CD4-positive, alpha-beta memory T cell (primary cell): ENCODE measurements around the gene PLA1A. TPM values are rescaled to one million over a fixed set of nuclear protein-coding genes. Genes with fewer than 3 reads are reported as not detected.

Experiments used
- CTCF ChIA-PET: fragments of 350-600 bp; sonication (Branson Sonifier 250); formaldehyde crosslinking; loops from one replicate; lab custom pipeline; 2021; ENCODE audit warnings: inconsistent platforms; ENCODE audit not compliant: partially characterized antibody; lab: Charles Lee
- POLR2A ChIA-PET: fragments of 350-600 bp; sonication (Branson Sonifier 250); formaldehyde crosslinking; loops from one replicate; lab custom pipeline; 2021; ENCODE audit not compliant: partially characterized antibody; lab: Charles Lee
- DNase-seq, 5 donors: peaks; one replicate each; pipeline versions ENCODE4 v3.0.0 to v3.0.0-alpha.2; 2020 to 2022; ENCODE audit warnings: mixed read lengths in 1 of 5
- H3K27ac ChIP-seq: one replicate; pipeline ENCODE4 v1.7.0; 2013; ENCODE audit warnings: low read depth, low read length
- H3K27me3 ChIP-seq: 2 replicates; pipeline ENCODE4 v1.7.0; 2013; ENCODE audit warnings: mild to moderate bottlenecking, low read length, moderate library complexity; ENCODE audit not compliant: insufficient read depth
- H3K36me3 ChIP-seq: 2 replicates; pipeline ENCODE4 v1.7.0; 2013; ENCODE audit warnings: mild to moderate bottlenecking, low read length, moderate library complexity; ENCODE audit not compliant: insufficient read depth
- H3K4me1 ChIP-seq: 2 replicates; pipeline ENCODE4 v1.7.0; 2013; ENCODE audit warnings: mild to moderate bottlenecking, low read length, moderate library complexity; ENCODE audit not compliant: insufficient read depth
- H3K4me3 ChIP-seq, 2 donors: one replicate each; pipeline ENCODE4 v1.7.0; 2013; ENCODE audit warnings: low read length in 2 of 2, mild to moderate bottlenecking in 1 of 2
- H3K9me3 ChIP-seq, 2 donors: one replicate each; pipeline ENCODE4 v1.7.0; 2013; ENCODE audit warnings: low read length in 2 of 2, control low read depth in 1 of 2; ENCODE audit not compliant: control insufficient read depth in 1 of 2
- H3K27ac Mint-ChIP-seq, 7 donors: one replicate each; pipeline ENCODE4 v1.8.0; 2020 to 2021; ENCODE audit warnings: mixed read lengths in 7 of 7, mild to moderate bottlenecking in 6 of 7, inconsistent platforms in 3 of 7, moderate library complexity in 3 of 7
- H3K27me3 Mint-ChIP-seq, 2 donors: one replicate each; pipeline ENCODE4 v1.8.0; 2020 to 2021; ENCODE audit warnings: mixed read lengths in 2 of 2
- H3K36me3 Mint-ChIP-seq, 2 donors: one replicate each; pipeline ENCODE4 v1.8.0; 2020 to 2021; ENCODE audit warnings: mixed read lengths in 2 of 2, inconsistent platforms in 1 of 2, mild to moderate bottlenecking in 1 of 2
- H3K4me1 Mint-ChIP-seq, 4 donors: one replicate each; pipeline ENCODE4 v1.8.0; 2020 to 2021; ENCODE audit warnings: mixed read lengths in 4 of 4, mild to moderate bottlenecking in 1 of 4
- H3K4me3 Mint-ChIP-seq, 8 donors: one replicate each; pipeline ENCODE4 v1.8.0; 2020 to 2021; ENCODE audit warnings: mixed read lengths in 8 of 8, mild to moderate bottlenecking in 7 of 8, moderate library complexity in 6 of 8, inconsistent platforms in 3 of 8
- H3K9me3 Mint-ChIP-seq, 8 donors: one replicate each; pipeline ENCODE4 v1.8.0; 2020 to 2021; ENCODE audit warnings: mixed read lengths in 8 of 8, mild to moderate bottlenecking in 5 of 8, inconsistent platforms in 3 of 8, moderate library complexity in 1 of 8
- intact Hi-C: fragments of 100-400 bp; cut with micrococcal nuclease; formaldehyde crosslinking; loops from one replicate; pipeline ENCODE4 v1.15.1; 2023
- polyA plus RNA-seq, 2 donors: library from polyadenylated mRNA; unstranded; fragments of 300-500 nt; fragmentation: Illumina TruSeq; gene quantifications; one replicate each; pipeline ENCODE4 v1.2.3, GENCODE V29; 2021
- total RNA-seq, 2 experiments: library from RNA; stranded (reverse); gene quantifications; one replicate each; pipeline ENCODE4 v1.2.3, GENCODE V29; 2021

Gene PLA1A
- total and polyA plus RNA-seq, 4 experiments from 2014 or later, result not detected

DNA sequence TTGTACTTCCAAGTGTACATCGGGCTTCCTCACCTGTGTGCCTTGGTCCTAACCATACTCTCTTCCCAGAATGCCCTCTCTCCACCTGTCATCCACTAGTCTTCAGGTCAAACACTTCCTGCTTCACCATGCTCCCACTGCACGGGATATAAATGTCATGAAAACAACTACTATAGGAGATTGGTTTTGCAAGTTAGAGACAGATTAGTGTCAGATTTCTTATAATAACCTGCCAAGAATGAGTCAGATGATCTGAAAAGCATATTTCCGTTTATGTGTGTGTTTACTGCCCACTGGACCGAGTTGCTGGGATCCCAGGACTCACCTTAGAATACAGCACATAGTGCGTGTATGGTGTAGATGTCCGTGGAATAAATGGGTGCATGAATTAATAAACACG is 21.4 kb downstream of the PLA1A start:
- CTCF ChIA-PET, result no interaction called here
- Mint-ChIP-seq H3K4me3 (no peak overlapping the region), H3K9me3 (peaks cover 0 to 1% (median 0%) of the 10 kb centered on the region in 8 donors), H3K36me3 (no peaks in the 10 kb centered on the region), H3K27ac (no peak overlapping the region), H3K27me3 (peaks cover 2 to 11% of the 10 kb centered on the region in 2 donors), H3K4me1 (no peaks in the 10 kb centered on the region)
- Histone ChIP-seq H3K36me3 (no peaks in the 10 kb centered on the region), H3K27ac (no peak overlapping the region), H3K9me3 (no peaks in the 10 kb centered on the region), H3K4me1 (no peaks in the 10 kb centered on the region), H3K4me3 (no peak overlapping the region), H3K27me3 (no peaks in the 10 kb centered on the region)
- intact Hi-C loops, result no loop called here
- POLR2A ChIA-PET, result no interaction called here
- no peak for DNase-seq

DNA sequence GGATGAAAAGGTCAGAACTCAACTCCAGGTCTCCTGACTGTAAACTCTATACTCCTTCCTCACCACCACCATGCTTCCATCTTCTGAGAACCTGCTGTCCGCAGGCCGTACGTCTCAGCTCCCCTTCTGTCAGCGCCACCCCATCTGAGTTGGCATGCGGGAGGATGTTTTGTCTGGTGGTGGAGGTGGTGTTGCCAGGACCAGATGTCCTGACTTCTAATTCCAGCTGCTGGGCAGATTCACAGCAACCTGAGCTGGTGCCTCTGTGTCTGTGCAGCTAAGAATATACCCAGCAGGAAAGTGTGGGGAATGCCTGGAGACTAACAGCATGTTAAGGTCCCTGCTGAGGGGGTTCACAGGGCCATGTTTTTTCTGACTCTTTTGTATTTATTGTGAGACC is 23.2 kb downstream of the PLA1A start:
- Mint-ChIP-seq H3K27ac (no peak overlapping the region), H3K36me3 (no peaks in the 10 kb centered on the region), H3K27me3 (peaks cover 2 to 7% of the 10 kb centered on the region in 2 donors), H3K4me3 (no peak overlapping the region), H3K4me1 (peaks cover 0 to 2% (median 1%) of the 10 kb centered on the region in 4 donors), H3K9me3 (peaks cover 0 to 1% (median 0%) of the 10 kb centered on the region in 8 donors)
- Histone ChIP-seq H3K4me3 (no peak overlapping the region), H3K36me3 (no peaks in the 10 kb centered on the region), H3K9me3 (no peaks in the 10 kb centered on the region), H3K4me1 (peaks cover 2% of the 10 kb centered on the region), H3K27me3 (no peaks in the 10 kb centered on the region), H3K27ac (no peak overlapping the region)
- POLR2A ChIA-PET, result no interaction called here
- intact Hi-C loops, result no loop called here
- CTCF ChIA-PET, result interaction anchor here (1.0 to 1.4 kb wide), 2 partner anchors 17 to 28 kb away, joined by 3 read pairs; no protein-coding TSS in a partner anchor
- DNase-seq, result no peak

DNA sequence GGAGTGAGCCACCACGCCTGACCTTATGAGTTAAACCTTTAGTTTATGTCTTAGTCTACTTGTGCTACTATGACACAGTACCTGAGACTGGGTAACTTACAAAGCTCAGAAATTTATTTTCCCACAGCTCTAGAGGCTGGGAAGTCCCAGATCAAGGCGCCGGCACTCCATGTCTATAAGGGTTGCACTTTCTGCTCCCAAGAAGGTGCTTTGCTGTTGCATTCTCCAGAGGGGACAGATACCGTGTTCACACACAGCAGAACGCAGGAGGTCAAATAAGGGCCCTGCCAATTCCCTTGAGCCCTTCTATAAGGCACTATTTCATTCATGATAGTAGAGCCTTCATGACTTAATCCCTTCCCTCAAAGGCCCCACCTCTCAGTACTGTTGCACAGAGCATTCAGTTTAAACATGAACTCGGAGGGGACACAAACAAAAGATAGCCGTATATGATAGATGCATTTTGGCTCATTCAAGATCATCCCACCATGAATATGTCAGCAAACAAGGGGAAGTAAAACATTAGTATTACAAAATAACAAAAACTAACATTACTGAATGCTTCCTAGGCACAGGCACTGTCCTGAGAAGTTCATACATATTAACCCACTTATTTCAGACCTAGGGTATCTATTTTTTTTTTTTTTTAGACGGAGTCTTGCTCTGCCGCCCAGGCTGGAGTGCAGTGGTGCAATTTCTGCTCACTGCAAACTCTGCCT is 26.5 kb downstream of the PLA1A start:
- H3K27ac ChIP-seq, result no peak overlapping the region
- ChIA-PET POLR2A (no interaction called here), CTCF (no interaction called here)
- no peaks in the 10 kb centered on the region for H3K36me3 ChIP-seq
- Mint-ChIP-seq H3K27me3 (peaks cover 0 to 1% of the 10 kb centered on the region in 2 donors), H3K9me3 (no peaks in the 10 kb centered on the region), H3K27ac (no peak overlapping the region), H3K4me3 (no peak overlapping the region), H3K36me3 (no peaks in the 10 kb centered on the region), H3K4me1 (peaks cover 18 to 31% (median 24%) of the 10 kb centered on the region in 4 donors)
- H3K4me1 ChIP-seq, result peaks cover 34% of the 10 kb centered on the region
- no peaks in the 10 kb centered on the region for H3K27me3 ChIP-seq
- DNase-seq, result no peak
- no peak overlapping the region for H3K4me3 ChIP-seq
- H3K9me3 ChIP-seq, result no peaks in the 10 kb centered on the region
- intact Hi-C loops, result no loop called here

DNA sequence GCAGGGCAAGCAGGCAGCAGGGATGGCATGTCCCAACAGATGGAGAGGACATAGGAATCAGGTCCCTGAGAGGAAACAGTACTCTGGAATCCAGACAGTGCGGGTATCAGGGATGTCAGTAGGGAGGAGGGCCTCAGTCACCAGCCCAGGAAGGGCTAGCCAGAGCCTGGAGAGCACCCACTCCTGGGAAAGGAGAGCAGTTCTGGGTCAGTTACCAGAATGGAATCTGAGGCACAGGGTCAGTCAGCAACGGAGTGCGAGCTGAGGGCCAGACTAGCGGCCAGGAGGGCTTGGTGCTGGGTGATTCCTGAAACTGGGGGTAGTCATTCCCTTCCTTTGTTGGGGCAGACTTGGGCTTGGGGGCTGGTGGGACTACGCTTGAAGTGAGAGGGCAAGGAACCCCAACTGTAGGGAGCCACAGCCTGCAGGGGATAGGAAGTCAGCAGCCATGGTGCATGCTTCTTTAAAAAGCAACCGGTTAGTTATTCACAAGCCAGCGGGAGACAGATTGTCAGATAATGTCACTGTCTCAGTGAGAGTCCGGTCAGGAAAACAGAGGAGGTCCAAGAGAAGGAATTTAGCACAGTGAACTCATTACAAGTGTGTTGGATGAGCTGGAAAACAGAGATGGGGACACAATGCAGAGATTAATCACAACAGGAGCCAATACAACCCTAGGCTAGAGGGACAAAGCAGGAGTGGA is 27.9 kb downstream of the PLA1A start:
- H3K4me1 ChIP-seq, result peaks cover 34% of the 10 kb centered on the region
- no peaks in the 10 kb centered on the region for H3K36me3 Mint-ChIP-seq
- no peak for DNase-seq
- intact Hi-C loops, result no loop called here
- H3K27me3 ChIP-seq, result no peaks in the 10 kb centered on the region
- H3K4me1 Mint-ChIP-seq, result peaks cover 19 to 36% (median 24%) of the 10 kb centered on the region in 4 donors
- no peaks in the 10 kb centered on the region for H3K9me3 ChIP-seq
- H3K4me3 ChIP-seq, result no peak overlapping the region
- H3K27ac ChIP-seq, result no peak overlapping the region
- peak overlapping the region in 2 of 7 donors; percentile 10 to 29 for H3K27ac Mint-ChIP-seq
- H3K27me3 Mint-ChIP-seq, result peaks cover 0 to 1% of the 10 kb centered on the region in 2 donors
- CTCF ChIA-PET, result no interaction called here
- no peak overlapping the region for H3K4me3 Mint-ChIP-seq
- no peaks in the 10 kb centered on the region for H3K36me3 ChIP-seq
- POLR2A ChIA-PET, result no interaction called here
- no peaks in the 10 kb centered on the region for H3K9me3 Mint-ChIP-seq

DNA sequence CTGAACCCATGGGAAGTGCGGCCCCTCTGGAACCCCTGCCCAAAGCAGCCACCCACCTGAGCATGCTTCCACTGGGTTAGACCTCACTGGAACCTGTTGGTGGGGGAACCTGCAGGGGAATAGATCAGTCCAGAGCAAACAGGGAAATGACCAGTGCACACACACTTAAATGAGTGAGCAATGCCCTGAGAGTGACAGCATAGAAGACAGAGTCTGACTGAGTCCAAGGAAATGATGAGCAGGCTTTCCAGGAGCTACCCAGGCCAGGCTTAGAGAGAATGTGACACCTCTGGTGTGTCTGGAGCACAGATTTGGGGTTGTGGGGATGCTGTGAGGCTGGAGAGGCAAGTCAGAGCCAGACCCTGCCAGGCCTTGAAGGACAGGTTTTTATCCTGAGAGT is 28.5 kb downstream of the PLA1A start:
- H3K4me1 Mint-ChIP-seq, result peaks cover 19 to 36% (median 24%) of the 10 kb centered on the region in 4 donors
- H3K27me3 ChIP-seq, result no peaks in the 10 kb centered on the region
- no peaks in the 10 kb centered on the region for H3K9me3 Mint-ChIP-seq
- H3K4me3 Mint-ChIP-seq, result no peak overlapping the region
- intact Hi-C loops, result no loop called here
- H3K36me3 Mint-ChIP-seq, result no peaks in the 10 kb centered on the region
- no peaks in the 10 kb centered on the region for H3K36me3 ChIP-seq
- peak overlapping the region in 4 of 7 donors; percentile 4 to 77 (median 58) for H3K27ac Mint-ChIP-seq
- POLR2A ChIA-PET, result no interaction called here
- no peak overlapping the region for H3K27ac ChIP-seq
- H3K27me3 Mint-ChIP-seq, result peaks cover 1 to 2% of the 10 kb centered on the region in 2 donors
- peaks cover 34% of the 10 kb centered on the region for H3K4me1 ChIP-seq
- H3K9me3 ChIP-seq, result no peaks in the 10 kb centered on the region
- H3K4me3 ChIP-seq, result no peak overlapping the region
- CTCF ChIA-PET, result no interaction called here
- DNase-seq, result no peak

DNA sequence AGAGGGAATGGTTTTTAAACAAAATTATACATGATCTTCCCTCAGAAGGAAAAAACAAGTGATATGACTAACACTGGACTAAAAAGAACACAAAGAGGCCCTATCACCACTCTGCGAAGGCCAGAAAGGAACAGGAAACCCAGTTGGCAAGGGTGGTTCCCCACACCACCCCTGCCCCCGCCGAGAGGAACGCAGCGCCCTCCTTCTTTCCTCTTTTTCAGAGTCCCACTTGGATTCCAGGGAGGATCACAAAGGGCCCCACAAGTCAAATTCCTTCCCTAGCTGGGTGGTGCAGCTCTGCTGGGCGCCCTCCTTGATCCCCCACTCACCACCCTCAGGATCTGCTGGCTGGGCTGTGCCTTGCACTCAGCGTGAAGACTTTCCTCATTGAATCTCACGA is 29.8 kb downstream of the PLA1A start:
- Histone ChIP-seq H3K27ac (no peak overlapping the region), H3K36me3 (no peaks in the 10 kb centered on the region), H3K27me3 (no peaks in the 10 kb centered on the region), H3K4me3 (no peak overlapping the region), H3K9me3 (no peaks in the 10 kb centered on the region), H3K4me1 (peaks cover 34% of the 10 kb centered on the region)
- Mint-ChIP-seq H3K27ac (peak overlapping the region in 5 of 7 donors; percentile 18 to 85 (median 58)), H3K4me1 (peaks cover 19 to 36% (median 24%) of the 10 kb centered on the region in 4 donors), H3K4me3 (peak overlapping the region in 7 of 8 donors; percentile 5 to 73 (median 48)), H3K36me3 (no peaks in the 10 kb centered on the region), H3K9me3 (no peaks in the 10 kb centered on the region), H3K27me3 (peaks cover 1 to 2% of the 10 kb centered on the region in 2 donors)
- intact Hi-C loops, result loop anchor here (1.0 kb wide), 1 partner anchor 35 kb away; no protein-coding TSS in a partner anchor
- CTCF ChIA-PET, result interaction anchor here (1.7 kb wide), 1 partner anchor 9 kb away, joined by 4 read pairs; no protein-coding TSS in a partner anchor
- no peak for DNase-seq
- POLR2A ChIA-PET, result no interaction called here

DNA sequence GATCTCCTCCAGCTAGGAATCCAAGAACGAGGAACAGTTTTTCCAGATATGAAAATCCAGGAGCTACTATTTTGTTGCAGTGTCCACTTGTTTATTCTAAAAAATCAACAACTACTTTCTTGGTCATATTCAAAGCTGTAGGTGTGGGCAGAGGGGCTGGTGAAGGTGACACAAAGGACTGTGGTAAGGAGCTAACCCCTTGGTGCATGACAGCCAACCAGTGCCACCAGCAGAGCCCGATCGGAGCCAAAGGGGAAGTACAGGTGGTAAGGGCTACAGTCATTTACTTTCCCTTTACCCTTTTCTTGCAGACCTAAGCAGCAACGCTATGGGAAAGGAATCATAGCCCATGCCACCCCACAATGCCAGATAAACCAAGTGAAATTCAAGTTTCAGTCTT is 30.7 kb downstream of the PLA1A start:
- CTCF ChIA-PET, result interaction anchor here (1.7 kb wide), 1 partner anchor 8 kb away, joined by 4 read pairs; no protein-coding TSS in a partner anchor

More for the DNA sequence above, 30.7 kb downstream of the PLA1A start:
- Histone ChIP-seq H3K36me3 (no peaks in the 10 kb centered on the region), H3K9me3 (no peaks in the 10 kb centered on the region), H3K27me3 (no peaks in the 10 kb centered on the region), H3K4me3 (no peak overlapping the region), H3K4me1 (peaks cover 34% of the 10 kb centered on the region), H3K27ac (no peak overlapping the region)
- Mint-ChIP-seq H3K36me3 (no peaks in the 10 kb centered on the region), H3K4me1 (peaks cover 19 to 36% (median 24%) of the 10 kb centered on the region in 4 donors), H3K27me3 (peaks cover 1 to 2% of the 10 kb centered on the region in 2 donors), H3K27ac (peak overlapping the region in 5 of 7 donors; percentile 43 to 78 (median 57)), H3K4me3 (peak overlapping the region in 6 of 8 donors; percentile 17 to 60 (median 47)), H3K9me3 (no peaks in the 10 kb centered on the region)
- intact Hi-C loops, result no loop called here
- POLR2A ChIA-PET, result interaction anchor here (1.0 kb wide), 1 partner anchor 49 kb away, joined by 3 read pairs; the partner anchor contains the start of gene COX17
- peak in 2 of 5 donors; percentile 12 to 62 for DNase-seq
